Measurements from ENCODE around the gene FGR.

Gene FGR

DNA sequence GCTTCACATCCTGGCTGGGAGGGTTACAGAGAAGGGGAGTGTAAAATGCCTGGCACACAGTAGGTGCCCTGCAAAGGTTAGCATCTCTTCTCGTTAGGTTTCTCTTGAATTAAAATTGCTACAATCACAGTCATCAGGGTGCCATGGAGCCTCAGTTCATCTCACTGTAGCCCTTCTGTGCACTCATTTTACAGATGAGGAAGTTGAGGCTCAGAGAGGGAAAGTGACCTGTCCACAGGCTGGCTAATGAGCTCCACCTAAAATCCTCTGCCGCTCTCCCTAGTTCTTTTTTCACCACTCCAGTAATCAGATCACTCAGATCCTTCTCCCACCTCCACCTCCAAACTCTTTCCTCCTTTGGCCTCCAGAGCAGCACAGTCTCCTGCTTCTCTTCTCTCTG is 17.6 kb downstream of the FGR start:
- Histone ChIP-seq H3K36me3 (no peaks in the 10 kb centered on the region), H3K4me3 (ENCODE audit: low read depth, low read length) (no peak overlapping the region), H3K27ac (no peak overlapping the region), H3K27me3 (ENCODE audit: insufficient read depth, low read depth, severe bottlenecking) (no peaks in the 10 kb centered on the region), H3K9me3 (ENCODE audit: severe bottlenecking) (no peaks in the 10 kb centered on the region)
- DNase-seq: no peak
- TF ChIP-seq, protein P1, sequence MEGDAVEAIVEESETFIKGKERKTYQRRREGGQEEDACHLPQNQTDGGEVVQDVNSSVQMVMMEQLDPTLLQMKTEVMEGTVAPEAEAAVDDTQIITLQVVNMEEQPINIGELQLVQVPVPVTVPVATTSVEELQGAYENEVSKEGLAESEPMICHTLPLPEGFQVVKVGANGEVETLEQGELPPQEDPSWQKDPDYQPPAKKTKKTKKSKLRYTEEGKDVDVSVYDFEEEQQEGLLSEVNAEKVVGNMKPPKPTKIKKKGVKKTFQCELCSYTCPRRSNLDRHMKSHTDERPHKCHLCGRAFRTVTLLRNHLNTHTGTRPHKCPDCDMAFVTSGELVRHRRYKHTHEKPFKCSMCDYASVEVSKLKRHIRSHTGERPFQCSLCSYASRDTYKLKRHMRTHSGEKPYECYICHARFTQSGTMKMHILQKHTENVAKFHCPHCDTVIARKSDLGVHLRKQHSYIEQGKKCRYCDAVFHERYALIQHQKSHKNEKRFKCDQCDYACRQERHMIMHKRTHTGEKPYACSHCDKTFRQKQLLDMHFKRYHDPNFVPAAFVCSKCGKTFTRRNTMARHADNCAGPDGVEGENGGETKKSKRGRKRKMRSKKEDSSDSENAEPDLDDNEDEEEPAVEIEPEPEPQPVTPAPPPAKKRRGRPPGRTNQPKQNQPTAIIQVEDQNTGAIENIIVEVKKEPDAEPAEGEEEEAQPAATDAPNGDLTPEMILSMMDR (IDR thresholded peaks at IDR 0.05; ENCODE audit: low read depth, low read length): no peak

DNA sequence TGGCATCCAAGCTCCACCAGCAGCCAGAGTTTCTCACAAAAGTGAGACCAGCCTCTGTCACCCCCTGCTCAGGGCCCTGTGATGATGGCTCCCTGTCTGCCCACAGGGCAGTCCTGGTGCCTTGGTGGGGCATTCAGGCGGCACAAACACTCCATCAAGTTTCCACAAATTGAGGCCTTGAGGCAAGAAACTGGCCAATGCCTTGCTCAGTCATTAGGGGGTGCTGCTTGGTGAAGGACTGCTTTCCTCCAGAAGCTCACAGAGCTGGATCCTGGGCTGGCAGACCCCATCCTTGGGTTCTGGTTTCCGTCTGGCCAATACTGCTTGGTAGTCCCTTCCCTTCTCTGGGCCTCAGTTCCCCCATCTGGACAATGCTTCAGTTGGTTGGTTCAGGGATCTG is 18.5 kb downstream of the FGR start:
- no peak for DNase-seq
- TF ChIP-seq, protein P1 (IDR thresholded peaks at IDR 0.05; ENCODE audit: low read depth, low read length): peak; percentile 65
- Histone ChIP-seq H3K4me3 (ENCODE audit: low read depth, low read length) (no peak overlapping the region), H3K36me3 (no peaks in the 10 kb centered on the region), H3K27ac (no peak overlapping the region), H3K9me3 (ENCODE audit: severe bottlenecking) (no peaks in the 10 kb centered on the region), H3K27me3 (ENCODE audit: insufficient read depth, low read depth, severe bottlenecking) (no peaks in the 10 kb centered on the region)

DNA sequence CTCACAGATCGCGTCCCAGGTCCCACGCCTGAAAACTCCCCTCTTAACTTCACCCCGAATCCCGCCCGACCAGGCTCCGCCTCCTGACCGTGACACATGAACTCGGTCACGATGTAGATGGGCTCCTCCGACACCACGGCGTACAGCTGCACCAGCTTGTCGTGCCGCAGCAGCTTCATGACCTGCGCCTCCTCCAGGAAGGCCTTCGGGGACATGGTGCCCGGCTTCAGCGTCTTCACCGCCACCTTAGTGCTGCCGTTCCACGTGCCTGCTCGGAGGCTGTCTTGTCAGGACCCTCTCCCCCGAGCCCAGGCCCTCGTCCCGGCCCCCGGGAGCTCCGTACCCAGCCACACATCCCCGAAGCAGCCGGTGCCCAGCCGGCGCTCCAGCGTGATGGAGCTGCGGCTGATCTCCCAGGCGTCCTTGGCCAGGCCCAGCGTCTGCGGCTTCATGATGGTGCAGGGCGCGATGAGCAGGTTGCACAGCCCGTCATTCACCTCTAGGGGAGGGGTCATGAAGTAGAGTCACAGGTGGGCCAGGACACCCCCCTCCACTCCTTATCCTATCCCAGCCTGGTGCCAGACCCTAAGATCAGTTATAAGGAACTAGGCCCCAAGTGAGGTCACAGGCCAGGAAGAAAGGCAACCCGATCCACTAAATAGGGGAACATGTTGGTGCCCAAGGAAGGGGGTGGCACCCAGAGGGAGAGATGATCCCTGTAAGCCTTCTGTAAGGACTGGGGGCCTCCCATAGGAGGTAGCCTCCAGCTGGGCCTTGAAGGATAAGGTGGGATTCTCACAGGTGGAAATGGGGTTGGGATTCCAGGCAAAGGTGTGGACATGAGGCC is 19.4 kb downstream of the FGR start:
- H3K27me3 ChIP-seq (ENCODE audit: insufficient read depth, low read depth, severe bottlenecking): no peaks in the 10 kb centered on the region

DNA sequence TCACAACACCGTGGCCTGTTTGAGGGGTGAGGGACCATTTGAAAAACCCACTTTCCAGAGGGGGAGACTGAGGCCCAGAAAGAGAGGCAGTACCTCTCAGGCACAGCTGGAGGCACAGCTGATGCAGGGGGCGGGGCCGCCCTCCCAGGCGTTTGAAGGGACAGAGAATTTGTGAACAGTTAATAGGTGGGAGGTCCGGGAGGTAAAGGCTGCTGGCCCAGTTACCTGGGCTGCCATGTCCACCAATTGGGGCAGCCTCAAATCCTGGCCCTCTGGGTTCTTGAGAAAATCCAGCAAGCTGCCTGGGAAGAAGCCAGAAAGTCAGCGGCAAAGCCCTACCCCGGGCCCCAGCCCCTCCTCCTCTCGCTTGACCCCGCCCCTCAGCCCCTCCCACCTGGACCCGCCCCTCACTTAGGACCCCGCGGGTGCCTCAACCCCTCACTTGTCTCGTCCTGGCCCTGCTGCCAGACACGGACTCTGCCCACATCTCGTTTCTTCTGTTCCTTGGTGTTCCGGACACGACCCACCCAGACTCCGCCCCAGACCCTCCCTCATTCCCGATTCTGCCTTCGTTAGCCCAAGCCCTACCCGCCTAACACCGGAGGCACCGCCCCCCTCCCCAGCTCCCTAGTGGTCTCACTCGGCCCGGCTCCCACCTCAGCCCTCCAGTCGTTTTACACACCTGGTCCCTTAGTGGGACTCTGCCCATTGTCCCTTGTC is 20.2 kb downstream of the FGR start:
- TF ChIP-seq, protein P1 (IDR thresholded peaks at IDR 0.05; ENCODE audit: low read depth, low read length): no peak
- Histone ChIP-seq H3K36me3 (no peaks in the 10 kb centered on the region), H3K27ac (no peak overlapping the region), H3K4me3 (ENCODE audit: low read depth, low read length) (no peak overlapping the region), H3K9me3 (ENCODE audit: severe bottlenecking) (no peaks in the 10 kb centered on the region), H3K27me3 (ENCODE audit: insufficient read depth, low read depth, severe bottlenecking) (no peaks in the 10 kb centered on the region)
- DNase-seq: no peak

More for the DNA sequence above, 19.4 kb downstream of the FGR start:
- no peak for DNase-seq
- Histone ChIP-seq H3K9me3 (ENCODE audit: severe bottlenecking) (no peaks in the 10 kb centered on the region), H3K27ac (no peak overlapping the region), H3K4me3 (ENCODE audit: low read depth, low read length) (no peak overlapping the region), H3K36me3 (no peaks in the 10 kb centered on the region)
- TF ChIP-seq, protein P1 (IDR thresholded peaks at IDR 0.05; ENCODE audit: low read depth, low read length): no peak

DNA sequence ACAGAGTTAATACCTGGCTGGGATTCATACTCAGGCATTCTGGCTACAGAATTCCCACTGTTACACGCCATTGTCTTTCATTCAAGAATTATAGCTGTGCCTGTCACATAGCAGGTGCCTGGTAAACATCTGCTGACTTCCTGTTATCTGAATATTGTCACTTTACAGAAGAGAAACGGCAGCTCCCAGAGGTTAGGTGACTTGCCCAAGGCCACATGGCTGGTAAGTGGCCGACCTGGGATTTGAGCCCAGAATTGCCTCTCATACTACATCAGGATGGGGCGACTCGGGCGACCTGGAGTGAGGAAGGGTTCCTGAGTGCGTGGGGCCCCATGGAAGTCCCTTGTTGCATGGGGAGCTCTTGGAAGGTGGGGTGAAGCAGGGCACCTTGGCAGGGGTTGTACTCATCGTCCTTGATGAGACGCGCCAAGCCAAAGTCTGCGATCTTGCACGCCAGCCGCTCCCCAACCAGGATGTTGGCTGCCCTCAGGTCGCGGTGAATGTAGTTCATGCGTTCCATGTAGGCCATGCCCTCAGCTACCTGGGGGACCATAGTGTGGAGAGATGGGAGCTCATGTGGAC is 20.9 kb downstream of the FGR start:
- no peaks in the 10 kb centered on the region for H3K36me3 ChIP-seq
- DNase-seq: no peak
- H3K4me3 ChIP-seq (ENCODE audit: low read depth, low read length): no peak overlapping the region
- TF ChIP-seq, protein P1 (IDR thresholded peaks at IDR 0.05; ENCODE audit: low read depth, low read length): no peak
- H3K9me3 ChIP-seq (ENCODE audit: severe bottlenecking): no peaks in the 10 kb centered on the region
- no peak overlapping the region for H3K27ac ChIP-seq
- H3K27me3 ChIP-seq (ENCODE audit: insufficient read depth, low read depth, severe bottlenecking): no peaks in the 10 kb centered on the region
